MM.1S (cell line): ENCODE results near the gene MEF2C.
A peak's percentile ranks its signal among the peaks of the same experiment; 100 is the strongest.

ENCODE experiments used
- DNase-seq: peaks from one replicate; pipeline ENCODE4 v3.0.0-alpha.2; 2015
- H2AFZ ChIP-seq: fragments of 300-600 bp; sonication (generic); 2 replicates; pipeline ENCODE4 v1.6.0; 2016; ENCODE audit warnings: antibody characterized with exemption, low read length
- H3F3A ChIP-seq: fragments of 300-600 bp; sonication (generic); 2 replicates; pipeline ENCODE4 v1.6.1; 2016; ENCODE audit warnings: mild to moderate bottlenecking, antibody characterized with exemption, low read length, moderate library complexity, mixed read lengths; ENCODE audit not compliant: insufficient read depth
- H3K27ac ChIP-seq: fragments of 300-600 bp; sonication (generic); 2 replicates; pipeline ENCODE4 v1.5.1; 2016; ENCODE audit warnings: mild to moderate bottlenecking, low read length
- H3K27me3 ChIP-seq: fragments of 300-600 bp; sonication (generic); replicated peaks from 2 replicates; pipeline ENCODE4 v1.6.0; 2016; ENCODE audit warnings: low read length; ENCODE audit not compliant: insufficient read depth
- H3K36me3 ChIP-seq: fragments of 300-600 bp; sonication (generic); replicated peaks from 2 replicates; pipeline ENCODE4 v1.6.1; 2016; ENCODE audit warnings: mild to moderate bottlenecking, low read length, mixed read lengths; ENCODE audit not compliant: insufficient read depth
- H3K4me1 ChIP-seq: fragments of 300-600 bp; sonication (generic); 2 replicates; pipeline ENCODE4 v1.6.1; 2016; ENCODE audit warnings: low read length, mixed read lengths
- H3K4me2 ChIP-seq: fragments of 300-600 bp; sonication (generic); 2 replicates; pipeline ENCODE4 v1.6.0; 2016; ENCODE audit warnings: low read depth, low read length
- H3K4me3 ChIP-seq: fragments of 300-600 bp; sonication (generic); 2 replicates; pipeline ENCODE4 v1.5.1; 2016; ENCODE audit warnings: low read length, mixed read lengths
- H3K79me2 ChIP-seq: fragments of 300-600 bp; sonication (generic); 2 replicates; pipeline ENCODE4 v1.6.1; 2016; ENCODE audit warnings: mixed run types, low read length, mixed read lengths
- H3K9ac ChIP-seq: fragments of 300-600 bp; sonication (generic); 2 replicates; pipeline ENCODE4 v1.6.1; 2016; ENCODE audit warnings: low read length, mixed read lengths
- H3K9me2 ChIP-seq: fragments of 300-600 bp; sonication (generic); replicated peaks from 2 replicates; pipeline ENCODE4 v1.6.1; 2016; ENCODE audit warnings: mild to moderate bottlenecking, low read length, mixed read lengths; ENCODE audit not compliant: insufficient read depth
- H3K9me3 ChIP-seq: fragments of 300-600 bp; sonication (generic); replicated peaks from 2 replicates; pipeline ENCODE4 v1.6.1; 2016; ENCODE audit warnings: mild to moderate bottlenecking, low read length, mixed read lengths; ENCODE audit not compliant: insufficient read depth
- H4K20me1 ChIP-seq: fragments of 300-600 bp; sonication (generic); 2 replicates; pipeline ENCODE4 v1.6.1; 2016; ENCODE audit warnings: mild to moderate bottlenecking, low read length, moderate library complexity, mixed read lengths; ENCODE audit not compliant: insufficient read depth
- CTCF ChIP-seq: fragments of 300-600 bp; sonication (generic); IDR thresholded peaks from 2 replicates; pipeline ENCODE4 v1.5.1; 2016; ENCODE audit warnings: antibody characterized with exemption, low read length, mixed read lengths
- EZH2 ChIP-seq: fragments of 300-600 bp; sonication (generic); optimal IDR thresholded peaks from 2 replicates; pipeline ENCODE3; 2017; ENCODE audit warnings: low read depth, mild to moderate bottlenecking, antibody characterized with exemption, low read length, mixed read lengths
- EZH2phosphoT487 ChIP-seq: fragments of 300-600 bp; sonication (generic); IDR thresholded peaks from 2 replicates; pipeline ENCODE4 v1.6.1; 2018; ENCODE audit warnings: antibody characterized with exemption, low read length

The MEF2C gene

GRCh38 chr5:88815050-88815789 is 67.8 kb downstream of the MEF2C start:
- Histone ChIP-seq H3K36me3 (peaks cover 13% of the 10 kb centered on the region), H3K4me2 (peak overlapping the region; percentile 90)

GRCh38 chr5:88813805-88814575 is 69.0 kb downstream of the MEF2C start:
- no peak overlapping the region for H3K27ac ChIP-seq
- TF ChIP-seq CTCF (no peak), EZH2phosphoT487 (no peak), EZH2 (no peak)
- no peaks in the 10 kb centered on the region for H3K9me2 ChIP-seq
- DNase-seq, result no peak
- peaks cover 10% of the 10 kb centered on the region for H4K20me1 ChIP-seq
- peaks cover 100% of the 10 kb centered on the region for H3K79me2 ChIP-seq
- H3K9ac ChIP-seq, result no peak overlapping the region
- peaks cover 64% of the 10 kb centered on the region for H3K4me1 ChIP-seq
- H3F3A ChIP-seq, result peaks cover 26% of the 10 kb centered on the region
- H3K4me3 ChIP-seq, result no peak overlapping the region
- H3K36me3 ChIP-seq, result peaks cover 13% of the 10 kb centered on the region
- no peak overlapping the region for H2AFZ ChIP-seq
- peak overlapping the region; percentile 90; the same call in 1 of the 2 replicates for H3K4me2 ChIP-seq
- no peaks in the 10 kb centered on the region for H3K27me3 ChIP-seq
- no peaks in the 10 kb centered on the region for H3K9me3 ChIP-seq

More at GRCh38 chr5:88815050-88815789, 67.8 kb downstream of the MEF2C start:
- peak overlapping the region; percentile 60 for H3K4me3 ChIP-seq
- no peak for DNase-seq
- TF ChIP-seq CTCF (no peak), EZH2phosphoT487 (no peak)
- H3K4me1 ChIP-seq, result peaks cover 54% of the 10 kb centered on the region
- no peaks in the 10 kb centered on the region for H3K27me3 ChIP-seq
- peak overlapping the region; percentile 97; the same call in 1 of the 2 replicates for H3K27ac ChIP-seq
- H3K9ac ChIP-seq, result peak overlapping the region; percentile 88; the same call in 1 of the 2 replicates
- peaks cover 31% of the 10 kb centered on the region for H3F3A ChIP-seq
- H2AFZ ChIP-seq, result no peak overlapping the region
- H3K9me3 ChIP-seq, result no peaks in the 10 kb centered on the region
- H4K20me1 ChIP-seq, result peaks cover 10% of the 10 kb centered on the region
- no peaks in the 10 kb centered on the region for H3K9me2 ChIP-seq
- peaks cover 100% of the 10 kb centered on the region for H3K79me2 ChIP-seq

- H3K36me3 ChIP-seq, result peaks cover 13% of the 10 kb centered on the region
- peak; percentile 16 for DNase-seq
- no peak overlapping the region for H3K9ac ChIP-seq
- no peaks in the 10 kb centered on the region for H3K9me3 ChIP-seq
- H3K79me2 ChIP-seq, result peaks cover 100% of the 10 kb centered on the region
- peaks cover 72% of the 10 kb centered on the region for H3K4me1 ChIP-seq
- no peak overlapping the region for H3K4me3 ChIP-seq
- H3K4me2 ChIP-seq, result peak overlapping the region; percentile 90; the same call in 1 of the 2 replicates
- H4K20me1 ChIP-seq, result peaks cover 10% of the 10 kb centered on the region
- H3F3A ChIP-seq, result peaks cover 25% of the 10 kb centered on the region
- TF ChIP-seq EZH2phosphoT487 (no peak), EZH2 (no peak), CTCF (no peak)
- H3K9me2 ChIP-seq, result no peaks in the 10 kb centered on the region
- no peak overlapping the region for H3K27ac ChIP-seq
- H3K27me3 ChIP-seq, result no peaks in the 10 kb centered on the region
- no peak overlapping the region for H2AFZ ChIP-seq
Measured at GRCh38 chr5:88813244-88813643, 69.7 kb downstream of the MEF2C start.
